IPS DF 6.9 (cell line): Measurements from ENCODE around the gene APOL1.
A peak's percentile ranks its signal among the peaks of the same experiment; 100 is the strongest.
"Not testable (repeated sequence)": the region's sequence is repeated elsewhere in the genome, so short reads cannot be mapped to it uniquely, and the experiment has no call there.

Source experiments
- DNase-seq: peaks from one replicate; pipeline ENCODE4 v3.0.0-alpha.2; 2013; ENCODE audit warnings: low read depth, low spot score
- H3K27ac ChIP-seq: one replicate; pipeline ENCODE4 v1.5.1; 2013; ENCODE audit warnings: low read length, control low read depth
- H3K27me3 ChIP-seq: 2 replicates; pipeline ENCODE4 v1.6.1; 2013; ENCODE audit warnings: mild to moderate bottlenecking, low read length; ENCODE audit not compliant: control insufficient read depth, insufficient read depth
- H3K36me3 ChIP-seq: 2 replicates; pipeline ENCODE4 v1.6.1; 2013; ENCODE audit warnings: low read length; ENCODE audit not compliant: control insufficient read depth, insufficient read depth
- H3K4me1 ChIP-seq: 2 replicates; pipeline ENCODE4 v1.6.1; 2013; ENCODE audit warnings: low read length; ENCODE audit not compliant: control insufficient read depth, insufficient read depth
- H3K4me3 ChIP-seq: 2 replicates; pipeline ENCODE4 v1.5.1; 2013; ENCODE audit warnings: mild to moderate bottlenecking, low read length
- H3K9me3 ChIP-seq: 2 replicates; pipeline ENCODE4 v1.6.1; 2013; ENCODE audit warnings: low read length, inconsistent platforms; ENCODE audit not compliant: control insufficient read depth, insufficient read depth
- WGBS: extraction: QIAGEN DNeasy Blood & Tissue Kit; methylation state at CpG from one replicate; pipeline ENCODE4 v1.1.7; 2013; ENCODE audit warnings: mixed read lengths, missing lambda C conversion rate; ENCODE audit not compliant: insufficient read length, insufficient coverage; 5-methylcytosine and 5-hydroxymethylcytosine counted together

APOL1 gene

GRCh38 chr22:36285545-36285944, 32.6 kb downstream of the APOL1 start:
- H3K27me3 ChIP-seq = no peaks in the 10 kb centered on the region
- no peaks in the 10 kb centered on the region for H3K9me3 ChIP-seq
- H3K27ac ChIP-seq = no peak overlapping the region
- peaks cover 67% of the 10 kb centered on the region for H3K36me3 ChIP-seq
- H3K4me3 ChIP-seq = no peak overlapping the region
- peaks cover 2% of the 10 kb centered on the region; the same call in 1 of the 2 replicates for H3K4me1 ChIP-seq
- no peak for DNase-seq
- no CpG with 5 or more reads among the region's 21 CpGs for WGBS

GRCh38 chr22:36286096-36286957, 33.4 kb downstream of the APOL1 start:
- WGBS = no CpG with 5 or more reads among the region's 28 CpGs
- DNase-seq = peak; percentile 64
- peaks cover 2% of the 10 kb centered on the region; the same call in 1 of the 2 replicates for H3K4me1 ChIP-seq
- H3K9me3 ChIP-seq = no peaks in the 10 kb centered on the region
- no peak overlapping the region for H3K27ac ChIP-seq
- peaks cover 67% of the 10 kb centered on the region for H3K36me3 ChIP-seq
- H3K27me3 ChIP-seq = no peaks in the 10 kb centered on the region
- H3K4me3 ChIP-seq = no peak overlapping the region

- H3K4me3 ChIP-seq = no peak overlapping the region
- peaks cover 71% of the 10 kb centered on the region for H3K36me3 ChIP-seq
These were observed 35.1 kb downstream of the APOL1 start for GRCh38 chr22:36287881-36288515.

GRCh38 chr22:36288571-36289405, 35.9 kb downstream of the APOL1 start:
- Histone ChIP-seq H3K27me3 (no peaks in the 10 kb centered on the region), H3K4me3 (no peak overlapping the region), H3K27ac (no peak overlapping the region), H3K4me1 (peaks cover 2% of the 10 kb centered on the region; the same call in 1 of the 2 replicates), H3K9me3 (no peaks in the 10 kb centered on the region), H3K36me3 (peaks cover 76% of the 10 kb centered on the region)
- WGBS = no CpG with 5 or more reads among the region's 33 CpGs
- DNase-seq = no peak

More at GRCh38 chr22:36287881-36288515, 35.1 kb downstream of the APOL1 start:
- Histone ChIP-seq H3K9me3 (no peaks in the 10 kb centered on the region), H3K27ac (no peak overlapping the region), H3K27me3 (no peaks in the 10 kb centered on the region), H3K4me1 (peaks cover 2% of the 10 kb centered on the region; the same call in 1 of the 2 replicates)
- no CpG with 5 or more reads among the region's 20 CpGs for WGBS
- DNase-seq = no peak

GRCh38 chr22:36289406-36289870, 36.5 kb downstream of the APOL1 start:
- Histone ChIP-seq H3K27me3 (no peaks in the 10 kb centered on the region), H3K9me3 (no peaks in the 10 kb centered on the region), H3K36me3 (peaks cover 76% of the 10 kb centered on the region), H3K4me3 (no peak overlapping the region), H3K4me1 (peaks cover 2% of the 10 kb centered on the region; the same call in 1 of the 2 replicates), H3K27ac (no peak overlapping the region)
- DNase-seq = no peak
- no CpG with 5 or more reads among the region's 7 CpGs for WGBS

GRCh38 chr22:36289948-36290371, 37.0 kb downstream of the APOL1 start:
- no CpG with 5 or more reads among the region's 11 CpGs for WGBS
- DNase-seq, H3K4me3 ChIP-seq, H3K27me3 ChIP-seq, H3K4me1 ChIP-seq, H3K27ac ChIP-seq, H3K9me3 ChIP-seq: not testable (repeated sequence)
- peaks cover 76% of the 10 kb centered on the region for H3K36me3 ChIP-seq

GRCh38 chr22:36290391-36291075, 37.6 kb downstream of the APOL1 start:
- H3K27ac ChIP-seq, H3K9me3 ChIP-seq, H3K27me3 ChIP-seq, H3K4me3 ChIP-seq, H3K4me1 ChIP-seq, DNase-seq: not testable (repeated sequence)
- peaks cover 76% of the 10 kb centered on the region for H3K36me3 ChIP-seq
- WGBS = no CpG with 5 or more reads among the region's 40 CpGs

- peaks cover 71% of the 10 kb centered on the region for H3K36me3 ChIP-seq
- H3K9me3 ChIP-seq = no peaks in the 10 kb centered on the region
- H3K27me3 ChIP-seq = no peaks in the 10 kb centered on the region
- H3K4me1 ChIP-seq = no peaks in the 10 kb centered on the region
- DNase-seq = no peak
- H3K4me3 ChIP-seq = no peak overlapping the region
- no peak overlapping the region for H3K27ac ChIP-seq
- no CpG with 5 or more reads among the region's 29 CpGs for WGBS
These were observed 39.2 kb downstream of the APOL1 start for GRCh38 chr22:36291831-36292740.

- DNase-seq = no peak
- Histone ChIP-seq H3K4me3 (no peak overlapping the region), H3K36me3 (peaks cover 76% of the 10 kb centered on the region), H3K9me3 (no peaks in the 10 kb centered on the region), H3K4me1 (no peaks in the 10 kb centered on the region), H3K27ac (no peak overlapping the region), H3K27me3 (no peaks in the 10 kb centered on the region)
- no CpG with 5 or more reads among the region's 17 CpGs for WGBS
These were observed 40.0 kb downstream of the APOL1 start for GRCh38 chr22:36292823-36293530.
